ENCODE measurements around the gene UBTD1.

DNA sequence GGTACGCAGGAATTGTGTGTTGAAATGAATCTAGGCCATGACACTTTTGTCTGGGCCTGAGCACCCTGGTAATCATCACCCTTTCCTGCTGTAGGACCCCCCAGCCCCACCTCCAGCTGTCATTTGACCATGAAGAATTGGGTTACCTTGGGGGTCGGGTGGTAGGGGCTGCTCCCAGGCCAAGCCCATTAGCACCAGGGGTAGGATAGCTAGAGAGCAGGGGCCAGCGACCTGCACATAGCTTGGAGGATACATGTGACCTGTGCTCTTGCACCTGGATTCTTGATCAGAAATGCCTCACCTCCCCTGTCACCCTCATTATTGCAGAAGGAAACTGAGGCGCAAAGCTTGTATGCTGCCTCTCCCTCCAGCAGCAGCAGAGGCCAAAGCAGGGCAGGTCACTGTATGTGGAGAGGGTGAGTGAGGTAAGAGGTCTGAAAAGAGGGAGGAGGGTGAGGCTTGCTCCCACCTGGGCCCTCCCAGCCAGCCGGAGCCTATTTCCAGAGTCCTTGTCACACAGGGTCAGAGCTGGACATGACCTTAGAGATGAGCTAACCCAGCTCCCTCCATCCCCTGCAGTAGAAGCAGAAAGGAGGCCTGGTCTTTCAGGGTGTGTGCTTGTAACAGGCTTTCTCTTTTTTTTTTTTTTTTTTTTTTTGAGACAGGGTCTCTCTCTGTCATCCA is 38.6 kb downstream of the UBTD1 start:
- TF ChIP-seq, protein P1, sequence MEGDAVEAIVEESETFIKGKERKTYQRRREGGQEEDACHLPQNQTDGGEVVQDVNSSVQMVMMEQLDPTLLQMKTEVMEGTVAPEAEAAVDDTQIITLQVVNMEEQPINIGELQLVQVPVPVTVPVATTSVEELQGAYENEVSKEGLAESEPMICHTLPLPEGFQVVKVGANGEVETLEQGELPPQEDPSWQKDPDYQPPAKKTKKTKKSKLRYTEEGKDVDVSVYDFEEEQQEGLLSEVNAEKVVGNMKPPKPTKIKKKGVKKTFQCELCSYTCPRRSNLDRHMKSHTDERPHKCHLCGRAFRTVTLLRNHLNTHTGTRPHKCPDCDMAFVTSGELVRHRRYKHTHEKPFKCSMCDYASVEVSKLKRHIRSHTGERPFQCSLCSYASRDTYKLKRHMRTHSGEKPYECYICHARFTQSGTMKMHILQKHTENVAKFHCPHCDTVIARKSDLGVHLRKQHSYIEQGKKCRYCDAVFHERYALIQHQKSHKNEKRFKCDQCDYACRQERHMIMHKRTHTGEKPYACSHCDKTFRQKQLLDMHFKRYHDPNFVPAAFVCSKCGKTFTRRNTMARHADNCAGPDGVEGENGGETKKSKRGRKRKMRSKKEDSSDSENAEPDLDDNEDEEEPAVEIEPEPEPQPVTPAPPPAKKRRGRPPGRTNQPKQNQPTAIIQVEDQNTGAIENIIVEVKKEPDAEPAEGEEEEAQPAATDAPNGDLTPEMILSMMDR (IDR thresholded peaks at IDR 0.05; ENCODE audit: insufficient read depth, low read length, poor library complexity, severe bottlenecking): no peak
- no peak for TF ChIP-seq EZH2phosphoT487 (conservative IDR thresholded peaks at IDR 0.05; ENCODE audit: low read length)

All from SU-DHL-6 (cell line).